ENCODE measurements around the gene TRPM4. TPM values are rescaled to one million over a fixed set of nuclear protein-coding genes. Genes with fewer than 3 reads are reported as not detected.
"Not testable (repeated sequence)": the region's sequence is repeated elsewhere in the genome, so short reads cannot be mapped to it uniquely, and the experiment has no call there.

Gene TRPM4
- polyA plus RNA-seq, 3 donors from 2014 or later, result 0.17 TPM; not detected in 2

- no peaks in the 10 kb centered on the region for H3K9me3 Mint-ChIP-seq
- peaks cover 3 to 6% of the 10 kb centered on the region in 2 donors for H3K4me1 Mint-ChIP-seq
- peaks cover 1 to 6% (median 3%) of the 10 kb centered on the region in 3 donors for H3K27me3 Mint-ChIP-seq (ENCODE audit: low read depth in 3 of 3)
- DNase-seq, result no peak
- H3K36me3 Mint-ChIP-seq, result no peaks in the 10 kb centered on the region
- no peak overlapping the region for H3K27ac Mint-ChIP-seq
- H3K4me3 Mint-ChIP-seq, result no peak overlapping the region
Observed at GRCh38 chr19:49222011-49222410, 64.4 kb downstream of the TRPM4 start.

GRCh38 chr19:49222528-49222927, 64.9 kb downstream of the TRPM4 start:
- Mint-ChIP-seq H3K4me3 (no peak overlapping the region), H3K9me3 (no peaks in the 10 kb centered on the region), H3K27ac (no peak overlapping the region), H3K36me3 (no peaks in the 10 kb centered on the region), H3K27me3 (ENCODE audit: low read depth in 3 of 3) (peaks cover 1 to 6% (median 3%) of the 10 kb centered on the region in 3 donors), H3K4me1 (peaks cover 3 to 6% of the 10 kb centered on the region in 2 donors)
- no peak for DNase-seq

- Mint-ChIP-seq H3K9me3 (no peaks in the 10 kb centered on the region), H3K36me3 (no peaks in the 10 kb centered on the region), H3K27ac (no peak overlapping the region), H3K4me3 (no peak overlapping the region), H3K27me3 (ENCODE audit: low read depth in 3 of 3) (peaks cover 3 to 6% (median 3%) of the 10 kb centered on the region in 3 donors), H3K4me1 (peaks cover 3 to 6% of the 10 kb centered on the region in 2 donors)
- no peak for DNase-seq
Observed at GRCh38 chr19:49223472-49223871, 65.9 kb downstream of the TRPM4 start.

GRCh38 chr19:49224441-49224840, 66.8 kb downstream of the TRPM4 start:
- not testable (repeated sequence) for H3K27ac Mint-ChIP-seq; H3K27me3 Mint-ChIP-seq (ENCODE audit: low read depth in 3 of 3); H3K4me1 Mint-ChIP-seq; H3K36me3 Mint-ChIP-seq; H3K9me3 Mint-ChIP-seq; H3K4me3 Mint-ChIP-seq; DNase-seq

GRCh38 chr19:49224879-49225278, 67.3 kb downstream of the TRPM4 start:
- Mint-ChIP-seq H3K27ac (no peak overlapping the region), H3K4me1 (peaks cover 3 to 6% of the 10 kb centered on the region in 2 donors), H3K27me3 (ENCODE audit: low read depth in 3 of 3) (peaks cover 5 to 7% (median 6%) of the 10 kb centered on the region in 3 donors), H3K9me3 (no peaks in the 10 kb centered on the region), H3K36me3 (no peaks in the 10 kb centered on the region), H3K4me3 (no peak overlapping the region)
- no peak for DNase-seq

GRCh38 chr19:49229416-49229815, 71.8 kb downstream of the TRPM4 start:
- no peak for DNase-seq
- Mint-ChIP-seq H3K4me3 (no peak overlapping the region), H3K4me1 (peaks cover 3 to 10% of the 10 kb centered on the region in 2 donors), H3K27ac (no peak overlapping the region), H3K9me3 (no peaks in the 10 kb centered on the region), H3K27me3 (ENCODE audit: low read depth in 3 of 3) (peaks cover 3 to 12% (median 3%) of the 10 kb centered on the region in 3 donors), H3K36me3 (no peaks in the 10 kb centered on the region)

- Mint-ChIP-seq H3K27ac (peak overlapping the region in 2 of 6 donors; percentile 11 to 13), H3K27me3 (ENCODE audit: low read depth in 3 of 3) (peaks cover 3 to 9% (median 5%) of the 10 kb centered on the region in 3 donors), H3K4me3 (no peak overlapping the region), H3K9me3 (no peaks in the 10 kb centered on the region), H3K36me3 (no peaks in the 10 kb centered on the region), H3K4me1 (peaks cover 0 to 5% of the 10 kb centered on the region in 2 donors)
- no peak for DNase-seq
Observed at GRCh38 chr19:49231389-49231788, 73.8 kb downstream of the TRPM4 start.

GRCh38 chr19:49231804-49232203, 74.2 kb downstream of the TRPM4 start:
- no peak overlapping the region for H3K4me3 Mint-ChIP-seq
- no peaks in the 10 kb centered on the region for H3K9me3 Mint-ChIP-seq
- peak overlapping the region in 2 of 6 donors; percentile 11 to 13 for H3K27ac Mint-ChIP-seq
- H3K4me1 Mint-ChIP-seq, result peaks cover 0 to 5% of the 10 kb centered on the region in 2 donors
- H3K36me3 Mint-ChIP-seq, result no peaks in the 10 kb centered on the region
- DNase-seq, result no peak
- H3K27me3 Mint-ChIP-seq (ENCODE audit: low read depth in 3 of 3), result peaks cover 3 to 9% (median 5%) of the 10 kb centered on the region in 3 donors

GRCh38 chr19:49233163-49233562, 75.6 kb downstream of the TRPM4 start:
- Mint-ChIP-seq H3K36me3 (no peaks in the 10 kb centered on the region), H3K4me3 (no peak overlapping the region), H3K9me3 (no peaks in the 10 kb centered on the region), H3K27me3 (ENCODE audit: low read depth in 3 of 3) (peaks cover 4 to 9% (median 5%) of the 10 kb centered on the region in 3 donors), H3K4me1 (peaks cover 0 to 5% of the 10 kb centered on the region in 2 donors), H3K27ac (no peak overlapping the region)
- no peak for DNase-seq

- H3K4me3 Mint-ChIP-seq, result no peak overlapping the region
- no peaks in the 10 kb centered on the region for H3K9me3 Mint-ChIP-seq
- no peak overlapping the region for H3K27ac Mint-ChIP-seq
- no peak for DNase-seq
- H3K4me1 Mint-ChIP-seq, result no peaks in the 10 kb centered on the region
- H3K27me3 Mint-ChIP-seq (ENCODE audit: low read depth in 3 of 3), result peaks cover 3 to 7% (median 4%) of the 10 kb centered on the region in 3 donors
- H3K36me3 Mint-ChIP-seq, result no peaks in the 10 kb centered on the region
Observed at GRCh38 chr19:49241769-49242168, 84.2 kb downstream of the TRPM4 start.

- no peak overlapping the region for H3K4me3 Mint-ChIP-seq
- H3K36me3 Mint-ChIP-seq, result no peaks in the 10 kb centered on the region
- H3K27ac Mint-ChIP-seq, result no peak overlapping the region
- H3K4me1 Mint-ChIP-seq, result no peaks in the 10 kb centered on the region
- H3K9me3 Mint-ChIP-seq, result no peaks in the 10 kb centered on the region
- peaks cover 3 to 5% (median 4%) of the 10 kb centered on the region in 3 donors for H3K27me3 Mint-ChIP-seq (ENCODE audit: low read depth in 3 of 3)
- DNase-seq, result no peak
Observed at GRCh38 chr19:49243129-49243528, 85.5 kb downstream of the TRPM4 start.

GRCh38 chr19:49243726-49244125, 86.1 kb downstream of the TRPM4 start:
- Mint-ChIP-seq H3K9me3 (no peaks in the 10 kb centered on the region), H3K27me3 (ENCODE audit: low read depth in 3 of 3) (peaks cover 3 to 5% (median 4%) of the 10 kb centered on the region in 3 donors), H3K4me3 (no peak overlapping the region), H3K4me1 (no peaks in the 10 kb centered on the region), H3K36me3 (no peaks in the 10 kb centered on the region), H3K27ac (no peak overlapping the region)
- no peak for DNase-seq

GRCh38 chr19:49244256-49244655, 86.7 kb downstream of the TRPM4 start:
- H3K36me3 Mint-ChIP-seq, result no peaks in the 10 kb centered on the region
- H3K27ac Mint-ChIP-seq, result no peak overlapping the region
- DNase-seq, result no peak
- peaks cover 2 to 4% (median 3%) of the 10 kb centered on the region in 3 donors for H3K27me3 Mint-ChIP-seq (ENCODE audit: low read depth in 3 of 3)
- no peaks in the 10 kb centered on the region for H3K9me3 Mint-ChIP-seq
- H3K4me3 Mint-ChIP-seq, result no peak overlapping the region
- H3K4me1 Mint-ChIP-seq, result no peaks in the 10 kb centered on the region

- Mint-ChIP-seq H3K36me3 (no peaks in the 10 kb centered on the region), H3K4me1 (no peaks in the 10 kb centered on the region), H3K4me3 (no peak overlapping the region), H3K9me3 (no peaks in the 10 kb centered on the region), H3K27ac (no peak overlapping the region), H3K27me3 (ENCODE audit: low read depth in 3 of 3) (peaks cover 3 to 7% (median 4%) of the 10 kb centered on the region in 3 donors)
- DNase-seq, result no peak
Observed at GRCh38 chr19:49247676-49248075, 90.1 kb downstream of the TRPM4 start.

GRCh38 chr19:49249933-49250332, 92.3 kb downstream of the TRPM4 start:
- peaks cover 2 to 6% (median 6%) of the 10 kb centered on the region in 3 donors for H3K27me3 Mint-ChIP-seq (ENCODE audit: low read depth in 3 of 3)
- H3K4me3 Mint-ChIP-seq, result no peak overlapping the region
- H3K4me1 Mint-ChIP-seq, result no peaks in the 10 kb centered on the region
- no peak overlapping the region for H3K27ac Mint-ChIP-seq
- no peak for DNase-seq
- H3K36me3 Mint-ChIP-seq, result no peaks in the 10 kb centered on the region
- H3K9me3 Mint-ChIP-seq, result no peaks in the 10 kb centered on the region

Measured in immature natural killer cell (primary cell).